Peyer's patch (tissue), 4 donors: ENCODE results near the gene SH3PXD2B.
"Not testable (repeated sequence)": the region's sequence is repeated elsewhere in the genome, so short reads cannot be mapped to it uniquely, and the experiment has no call there.

Source experiments
- CTCF ChIP-seq, 6 experiments: fragments of 450-650 bp in 4 of 6; fragments of 200-600 bp in 2 of 6; sonication (generic) in 1 of 6; IDR thresholded peaks; one replicate each; pipeline ENCODE4 v1.5.1; 2017 to 2019; ENCODE audit warnings: antibody characterized with exemption in 6 of 6, mild to moderate bottlenecking in 3 of 6, moderate library complexity in 1 of 6
- POLR2A ChIP-seq, 2 donors: fragments of 450-650 bp; IDR thresholded peaks; one replicate each; pipeline ENCODE4 v1.5.1; 2017; ENCODE audit warnings: antibody characterized with exemption in 2 of 2, mild to moderate bottlenecking in 2 of 2, moderate library complexity in 2 of 2

DNA sequence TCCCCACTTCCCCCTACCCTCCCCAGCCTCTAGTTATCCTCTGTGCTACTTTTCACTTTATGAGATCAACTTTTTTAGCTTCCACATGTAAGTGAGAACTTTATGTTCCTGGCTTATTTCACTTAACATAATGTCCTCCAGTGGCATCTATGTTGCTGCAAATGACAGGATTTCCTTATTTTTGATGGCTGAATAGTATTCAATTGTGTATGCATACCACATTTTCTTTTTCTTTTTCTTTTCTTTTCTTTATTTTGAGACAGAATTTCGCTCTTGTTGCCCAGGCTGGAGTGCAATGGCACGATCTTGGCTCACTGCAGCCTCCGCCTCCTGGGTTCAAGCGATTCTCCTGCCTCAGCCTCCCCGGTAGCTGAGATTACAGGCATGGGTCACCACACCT, 44.8 kb downstream of the SH3PXD2B start:
- TF ChIP-seq CTCF, POLR2A (IDR thresholded peaks at IDR 0.05): not testable (repeated sequence)
